A549 (cell line): ENCODE measurements around the gene FANCI.

ENCODE experiments used
- CTCF ChIP-seq: fragments of >200 bp; sonication (Bioruptor Twin); formaldehyde crosslinking; IDR thresholded peaks from 3 replicates; pipeline ENCODE4 v1.5.1; 2016
- HES2 ChIP-seq: fragments of >200 bp; sonication (Bioruptor Twin); formaldehyde crosslinking; IDR thresholded peaks from 2 replicates; pipeline ENCODE4 v1.6.1; 2016
- JUNB ChIP-seq: fragments of >200 bp; sonication (Bioruptor Twin); formaldehyde crosslinking; IDR thresholded peaks from 2 replicates; pipeline ENCODE4 v1.6.1; 2016
- NFE2L2 ChIP-seq: fragments of 150-350 bp; conservative IDR thresholded peaks from 2 replicates; pipeline ENCODE4 v1.6.1; 2014; ENCODE audit warnings: low read length
- RCOR1 ChIP-seq: fragments of 150-350 bp; IDR thresholded peaks from 2 replicates; pipeline ENCODE4 v1.6.1; 2014; ENCODE audit warnings: antibody characterized with exemption, low read length, low read depth
- RNF2 ChIP-seq: fragments of 200-600 bp; sonication (generic); IDR thresholded peaks from 2 replicates; pipeline ENCODE4 v1.6.1; 2016; ENCODE audit warnings: low read depth, mild to moderate bottlenecking, antibody characterized with exemption, moderate library complexity, borderline replicate concordance

GRCh38 chr15:89211678-89212170, 32.1 kb upstream of the FANCI start:
- TF ChIP-seq CTCF (no peak), NFE2L2 (no peak), HES2 (no peak), RNF2 (no peak), RCOR1 (no peak), JUNB (no peak)
